Panc1 (cell line): ENCODE data around the gene OBP2A.

Experiments used
- POLR2AphosphoS5 ChIP-seq: IDR thresholded peaks from 2 replicates; pipeline ENCODE4 v1.6.1; 2012; ENCODE audit warnings: mild to moderate bottlenecking, low read depth, low read length, moderate library complexity
- SIN3A ChIP-seq: IDR thresholded peaks from 2 replicates; pipeline ENCODE4 v1.6.1; 2012; ENCODE audit warnings: low read depth, mild to moderate bottlenecking, low read length, moderate library complexity, borderline replicate concordance; ENCODE audit not compliant: insufficient read depth
- TF ChIP-seq, protein P1 (sequence below): fragments of 450-650 bp; IDR thresholded peaks from 2 replicates; pipeline ENCODE4 v1.5.1; 2017; ENCODE audit warnings: mild to moderate bottlenecking
- TF ChIP-seq, protein P2 (sequence below), 2 experiments: IDR thresholded peaks; 2 replicates each; pipeline ENCODE4 v1.6.1; 2011 to 2012; ENCODE audit warnings: low read depth in 2 of 2, control low read depth in 1 of 2, low read length in 1 of 2, mild to moderate bottlenecking in 1 of 2, moderate library complexity in 1 of 2; ENCODE audit not compliant: insufficient read depth in 1 of 2

- TF ChIP-seq, protein P1, sequence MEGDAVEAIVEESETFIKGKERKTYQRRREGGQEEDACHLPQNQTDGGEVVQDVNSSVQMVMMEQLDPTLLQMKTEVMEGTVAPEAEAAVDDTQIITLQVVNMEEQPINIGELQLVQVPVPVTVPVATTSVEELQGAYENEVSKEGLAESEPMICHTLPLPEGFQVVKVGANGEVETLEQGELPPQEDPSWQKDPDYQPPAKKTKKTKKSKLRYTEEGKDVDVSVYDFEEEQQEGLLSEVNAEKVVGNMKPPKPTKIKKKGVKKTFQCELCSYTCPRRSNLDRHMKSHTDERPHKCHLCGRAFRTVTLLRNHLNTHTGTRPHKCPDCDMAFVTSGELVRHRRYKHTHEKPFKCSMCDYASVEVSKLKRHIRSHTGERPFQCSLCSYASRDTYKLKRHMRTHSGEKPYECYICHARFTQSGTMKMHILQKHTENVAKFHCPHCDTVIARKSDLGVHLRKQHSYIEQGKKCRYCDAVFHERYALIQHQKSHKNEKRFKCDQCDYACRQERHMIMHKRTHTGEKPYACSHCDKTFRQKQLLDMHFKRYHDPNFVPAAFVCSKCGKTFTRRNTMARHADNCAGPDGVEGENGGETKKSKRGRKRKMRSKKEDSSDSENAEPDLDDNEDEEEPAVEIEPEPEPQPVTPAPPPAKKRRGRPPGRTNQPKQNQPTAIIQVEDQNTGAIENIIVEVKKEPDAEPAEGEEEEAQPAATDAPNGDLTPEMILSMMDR: no peak
- TF ChIP-seq, protein P2, sequence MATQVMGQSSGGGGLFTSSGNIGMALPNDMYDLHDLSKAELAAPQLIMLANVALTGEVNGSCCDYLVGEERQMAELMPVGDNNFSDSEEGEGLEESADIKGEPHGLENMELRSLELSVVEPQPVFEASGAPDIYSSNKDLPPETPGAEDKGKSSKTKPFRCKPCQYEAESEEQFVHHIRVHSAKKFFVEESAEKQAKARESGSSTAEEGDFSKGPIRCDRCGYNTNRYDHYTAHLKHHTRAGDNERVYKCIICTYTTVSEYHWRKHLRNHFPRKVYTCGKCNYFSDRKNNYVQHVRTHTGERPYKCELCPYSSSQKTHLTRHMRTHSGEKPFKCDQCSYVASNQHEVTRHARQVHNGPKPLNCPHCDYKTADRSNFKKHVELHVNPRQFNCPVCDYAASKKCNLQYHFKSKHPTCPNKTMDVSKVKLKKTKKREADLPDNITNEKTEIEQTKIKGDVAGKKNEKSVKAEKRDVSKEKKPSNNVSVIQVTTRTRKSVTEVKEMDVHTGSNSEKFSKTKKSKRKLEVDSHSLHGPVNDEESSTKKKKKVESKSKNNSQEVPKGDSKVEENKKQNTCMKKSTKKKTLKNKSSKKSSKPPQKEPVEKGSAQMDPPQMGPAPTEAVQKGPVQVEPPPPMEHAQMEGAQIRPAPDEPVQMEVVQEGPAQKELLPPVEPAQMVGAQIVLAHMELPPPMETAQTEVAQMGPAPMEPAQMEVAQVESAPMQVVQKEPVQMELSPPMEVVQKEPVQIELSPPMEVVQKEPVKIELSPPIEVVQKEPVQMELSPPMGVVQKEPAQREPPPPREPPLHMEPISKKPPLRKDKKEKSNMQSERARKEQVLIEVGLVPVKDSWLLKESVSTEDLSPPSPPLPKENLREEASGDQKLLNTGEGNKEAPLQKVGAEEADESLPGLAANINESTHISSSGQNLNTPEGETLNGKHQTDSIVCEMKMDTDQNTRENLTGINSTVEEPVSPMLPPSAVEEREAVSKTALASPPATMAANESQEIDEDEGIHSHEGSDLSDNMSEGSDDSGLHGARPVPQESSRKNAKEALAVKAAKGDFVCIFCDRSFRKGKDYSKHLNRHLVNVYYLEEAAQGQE (IDR thresholded peaks at IDR 0.05; ENCODE audit: insufficient read depth in 1 of 2, low read depth in 2 of 2, low read length in 1 of 2): no peak
- TF ChIP-seq POLR2AphosphoS5 (no peak), SIN3A (no peak)
These were observed 39.4 kb upstream of the OBP2A start for GRCh38 chr9:135506327-135507103.
